HTERT RPE-1 (cell line): ENCODE measurements around the gene FAM118B.
"Not testable (repeated sequence)": the region's sequence is repeated elsewhere in the genome, so short reads cannot be mapped to it uniquely, and the experiment has no call there.

Source experiments
- in situ Hi-C: fragments of 300-500 bp; cut with MboI; formaldehyde crosslinking; loops from 4 replicates; pipeline ENCODE4 v1.14.3; 2020; ENCODE audit warnings: low sequenced_read_pairs

The FAM118B gene

GRCh38 chr11:126307706-126308105 is 96.1 kb downstream of the FAM118B start:
- in situ Hi-C loops, result no loop called here

GRCh38 chr11:126308271-126308671 is 96.7 kb downstream of the FAM118B start:
- in situ Hi-C loops, result no loop called here

- in situ Hi-C loops, result not testable (repeated sequence)
These were observed 97.2 kb downstream of the FAM118B start for GRCh38 chr11:126308771-126309170.

GRCh38 chr11:126310200-126310991 is 98.8 kb downstream of the FAM118B start:
- in situ Hi-C loops, result no loop called here

GRCh38 chr11:126310992-126311310 is 99.4 kb downstream of the FAM118B start:
- in situ Hi-C loops, result no loop called here

- in situ Hi-C loops, result no loop called here
These were observed 100.1 kb downstream of the FAM118B start for GRCh38 chr11:126311401-126312291.
